ENCODE data around the gene PASK. TPM values are rescaled to one million over a fixed set of nuclear protein-coding genes. Genes with fewer than 3 reads are reported as not detected.

The PASK gene
- total RNA-seq, 1 donor from 2014 or later, result 16.9 TPM

GRCh38 chr2:241148239-241148638 is 1.0 kb downstream of the PASK start:
- no peak for DNase-seq (ENCODE audit: low spot score)

DNA sequence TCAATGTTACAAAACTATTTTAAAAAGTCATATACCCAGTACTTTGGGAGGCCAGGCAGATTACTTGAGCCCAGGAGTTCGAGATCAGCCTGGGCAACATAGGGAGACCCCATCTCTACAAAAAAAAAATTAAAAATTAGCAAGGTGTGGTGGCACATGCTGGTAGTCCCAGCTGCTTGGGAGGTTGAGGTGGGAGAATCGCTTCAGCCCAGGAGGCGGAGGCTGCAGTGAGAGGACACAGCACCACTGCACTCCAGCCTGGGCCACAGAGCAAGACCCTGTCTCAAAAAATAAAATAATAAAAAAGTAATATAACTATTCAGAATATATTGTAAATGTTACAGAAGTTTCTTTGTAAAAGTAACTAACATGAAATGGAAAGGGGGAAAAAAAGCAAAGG is 1.9 kb downstream of the PASK start:
- DNase-seq (ENCODE audit: low spot score), result no peak

GRCh38 chr2:241146286-241146685 is 3.0 kb downstream of the PASK start:
- no peak for DNase-seq (ENCODE audit: low spot score)

GRCh38 chr2:241142593-241142992 is 6.7 kb downstream of the PASK start:
- DNase-seq (ENCODE audit: low spot score), result no peak

- no peak for DNase-seq (ENCODE audit: low spot score)
Measured at GRCh38 chr2:241142063-241142462, 7.2 kb downstream of the PASK start.

GRCh38 chr2:241141214-241141770 is 8.0 kb downstream of the PASK start:
- DNase-seq (ENCODE audit: low spot score), result no peak

DNA sequence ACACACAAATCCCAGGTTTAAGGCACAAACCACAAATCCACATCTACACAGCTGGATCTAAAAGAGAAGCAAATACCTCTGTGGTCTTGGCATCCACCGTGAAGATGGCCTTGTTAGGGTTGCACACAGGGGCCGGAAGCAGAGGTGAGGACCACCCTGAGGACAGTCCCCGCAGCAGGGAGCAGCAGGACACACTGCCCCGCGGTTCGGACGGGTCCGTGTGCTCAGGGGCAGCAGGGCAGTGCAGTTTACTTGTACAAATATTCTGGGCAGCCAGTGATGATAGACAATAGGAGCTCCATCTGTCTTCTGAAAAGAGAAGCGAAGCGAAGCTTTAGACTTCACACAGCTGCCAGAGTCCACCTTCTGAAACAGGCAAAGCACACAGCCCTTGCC is 8.8 kb downstream of the PASK start:
- no peak for DNase-seq (ENCODE audit: low spot score)

GRCh38 chr2:241139531-241140444 is 9.5 kb downstream of the PASK start:
- no peak for DNase-seq (ENCODE audit: low spot score)

- no peak for DNase-seq (ENCODE audit: low spot score)
Measured at GRCh38 chr2:241138471-241138870, 10.8 kb downstream of the PASK start.

GRCh38 chr2:241137276-241138190 is 11.7 kb downstream of the PASK start:
- no peak for DNase-seq (ENCODE audit: low spot score)

GRCh38 chr2:241136661-241137260 is 12.5 kb downstream of the PASK start:
- no peak for DNase-seq (ENCODE audit: low spot score)

- DNase-seq (ENCODE audit: low spot score), result no peak
Measured at GRCh38 chr2:241136191-241136590, 13.1 kb downstream of the PASK start.

- no peak for DNase-seq (ENCODE audit: low spot score)
Measured at GRCh38 chr2:241135737-241136136, 13.5 kb downstream of the PASK start.

- no peak for DNase-seq (ENCODE audit: low spot score)
Measured at GRCh38 chr2:241134711-241135110, 14.6 kb downstream of the PASK start.

- no peak for DNase-seq (ENCODE audit: low spot score)
Measured at GRCh38 chr2:241133436-241133820, 15.8 kb downstream of the PASK start.

- DNase-seq (ENCODE audit: low spot score), result no peak
Measured at GRCh38 chr2:241132538-241133435, 16.5 kb downstream of the PASK start.

DNA sequence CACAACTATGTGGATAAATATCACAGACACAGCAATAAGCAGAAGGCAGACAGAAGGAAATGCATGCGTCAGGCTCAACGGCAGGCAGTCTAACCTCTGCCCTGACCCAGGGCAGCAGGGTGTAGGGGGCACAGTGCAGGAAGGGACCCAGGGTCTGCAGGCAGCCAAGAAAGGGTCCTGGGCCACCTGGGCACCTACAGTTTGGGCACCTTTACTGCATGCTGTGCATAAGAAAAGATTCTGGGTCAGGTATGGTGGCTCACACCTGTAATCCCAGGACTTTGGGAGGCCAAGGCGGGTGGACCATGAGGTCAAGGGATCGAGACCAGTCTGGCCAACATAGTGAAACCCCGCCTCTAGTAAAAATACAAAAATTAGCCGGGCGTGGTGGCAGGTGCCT is 17.7 kb downstream of the PASK start:
- no peak for DNase-seq (ENCODE audit: low spot score)

DNA sequence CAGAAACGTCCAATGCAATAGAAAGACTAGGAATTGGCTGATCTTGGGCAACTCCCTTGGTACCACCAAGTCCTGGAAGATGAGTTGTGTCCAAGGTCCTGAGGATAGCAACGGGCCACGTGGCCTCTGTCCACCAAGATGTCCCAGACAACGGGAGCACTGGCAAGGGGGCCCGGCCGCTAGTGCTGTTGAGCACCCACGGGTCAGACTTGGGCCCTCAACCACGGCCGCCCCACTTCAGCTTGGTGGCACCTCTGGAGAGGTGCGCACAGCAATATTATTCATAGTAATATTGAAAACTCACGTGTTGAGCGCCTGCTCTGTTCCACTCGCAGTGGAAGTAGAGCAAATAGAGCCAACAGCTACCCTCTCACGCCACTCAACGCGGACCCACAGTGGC is 19.0 kb downstream of the PASK start:
- no peak for DNase-seq (ENCODE audit: low spot score)

DNA sequence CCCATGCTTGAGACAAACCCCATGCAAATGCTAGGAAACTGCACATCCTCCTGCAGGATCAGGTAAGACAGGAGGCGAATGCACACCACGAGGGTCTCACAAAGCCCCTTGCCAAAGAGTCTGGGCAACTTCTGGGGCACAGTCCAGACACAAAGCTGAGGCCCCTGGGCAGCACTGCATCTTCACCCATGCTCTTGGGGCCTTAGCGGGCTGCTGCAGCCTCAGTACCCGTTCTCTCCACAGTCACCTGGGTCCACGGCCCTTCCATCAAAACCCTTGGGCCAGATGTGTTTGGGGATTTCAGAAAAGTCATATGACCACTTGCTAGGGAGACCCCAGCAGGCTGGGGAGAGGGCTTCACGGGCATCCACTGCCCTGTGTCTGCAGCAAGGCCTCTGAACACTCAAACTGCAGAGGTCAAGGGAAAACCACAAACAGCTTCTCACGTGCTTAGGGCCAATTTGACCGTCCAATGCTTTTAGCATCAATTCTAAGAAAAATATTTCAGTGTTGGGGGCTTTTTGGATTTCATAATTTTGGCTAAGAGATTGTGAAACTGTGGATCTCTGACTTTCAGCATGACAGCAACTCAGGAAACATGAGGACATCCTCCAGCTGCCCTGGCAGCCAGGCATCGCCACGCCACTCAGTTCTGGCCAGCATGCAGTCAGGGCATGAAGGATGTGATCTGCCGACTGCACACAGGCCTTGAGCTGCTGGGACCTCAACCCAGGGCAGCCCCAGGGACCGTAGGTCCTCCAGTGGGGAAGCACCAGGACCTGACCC is 20.0 kb downstream of the PASK start:
- no peak for DNase-seq (ENCODE audit: low spot score)

DNA sequence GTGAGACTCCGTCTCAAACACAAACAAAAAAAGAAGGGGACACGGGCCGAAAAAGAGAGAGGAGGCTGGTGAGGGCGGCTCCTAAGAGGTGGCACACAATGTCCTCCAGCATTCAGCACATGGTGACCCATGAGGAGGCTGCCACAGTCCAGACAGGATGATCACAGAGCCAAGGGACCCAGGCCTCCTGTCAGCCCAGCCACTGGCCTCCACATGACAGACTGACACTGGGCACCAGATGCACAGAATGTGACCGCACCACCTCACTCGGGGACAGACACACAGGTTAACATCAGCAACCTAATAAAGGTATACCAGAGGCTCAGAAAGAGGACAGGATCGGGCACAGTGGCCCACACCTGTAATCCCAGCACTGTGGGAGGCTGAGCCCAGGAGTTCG is 21.0 kb downstream of the PASK start:
- DNase-seq (ENCODE audit: low spot score), result no peak
